ENCODE results near the gene GPD1.
"Not testable (repeated sequence)": the region's sequence is repeated elsewhere in the genome, so short reads cannot be mapped to it uniquely, and the experiment has no call there.

GPD1 gene

DNA sequence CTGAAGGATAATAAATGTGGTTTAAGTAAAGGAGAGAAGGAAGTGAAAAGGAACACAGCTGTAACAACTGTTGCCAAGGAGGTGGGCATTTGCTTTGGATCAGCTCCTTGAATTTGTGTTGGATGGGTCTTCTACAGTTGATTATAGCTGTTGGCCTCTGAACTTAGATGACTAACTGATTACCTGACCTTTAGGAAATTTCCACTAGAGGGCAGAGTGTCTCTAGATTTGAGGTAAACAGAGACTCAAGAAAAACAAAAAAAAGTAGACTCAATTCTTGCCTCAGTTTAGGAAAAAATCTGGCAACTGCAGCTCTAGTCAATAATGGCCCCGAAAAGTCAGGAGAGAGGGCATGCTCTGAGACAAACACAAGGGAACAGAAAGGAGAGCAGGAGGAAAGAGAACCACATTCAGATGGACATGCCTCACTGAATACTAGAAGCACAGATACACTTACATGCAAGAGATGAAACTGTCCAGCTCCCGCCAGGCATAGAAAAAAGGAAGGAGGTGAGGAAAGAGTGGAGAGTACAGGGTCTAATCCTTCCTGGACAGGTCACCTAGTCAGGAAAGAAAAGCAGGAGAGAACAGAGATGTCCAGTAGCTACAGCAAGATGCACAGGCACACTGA lies 28.8 kb downstream of the GPD1 start:
- DNase-seq, result no peak

DNA sequence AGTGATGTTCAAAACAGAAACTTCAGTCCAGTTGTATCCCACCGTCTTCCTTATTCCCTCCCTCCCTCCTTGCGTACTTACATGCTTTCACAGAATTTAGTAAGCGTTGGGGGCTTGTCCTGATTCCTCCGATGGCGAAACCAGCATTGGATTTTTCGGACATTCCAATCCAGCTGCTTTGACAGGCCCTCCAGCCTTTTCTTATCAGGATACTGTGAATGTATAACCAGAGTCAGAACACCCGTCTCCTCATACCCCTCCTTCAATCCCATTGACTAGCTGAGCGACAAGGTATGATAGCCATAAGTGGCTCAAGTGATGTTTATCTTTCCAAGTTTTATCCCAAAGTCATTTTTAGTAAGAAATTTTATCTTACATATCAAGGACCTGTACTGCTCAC lies 39.2 kb downstream of the GPD1 start:
- DNase-seq, result no peak

DNA sequence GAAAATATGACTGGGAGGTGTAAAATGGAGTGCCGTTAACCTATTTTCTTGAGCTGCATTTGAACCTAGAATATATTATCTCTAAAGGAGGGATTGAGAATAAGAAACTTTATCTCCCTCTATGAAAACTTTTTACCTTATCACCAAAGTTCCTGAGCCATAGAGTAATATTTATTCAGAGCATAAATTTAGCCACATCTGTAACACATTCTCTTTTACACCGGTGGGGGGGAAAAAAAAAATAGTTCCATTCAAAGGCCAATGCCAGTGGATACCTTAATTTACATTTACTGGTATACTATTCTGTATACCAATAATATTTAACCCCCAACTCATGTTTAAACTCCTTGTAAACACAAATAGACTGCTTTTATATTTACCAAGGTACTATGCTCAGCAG lies 41.6 kb downstream of the GPD1 start:
- DNase-seq, result no peak

DNA sequence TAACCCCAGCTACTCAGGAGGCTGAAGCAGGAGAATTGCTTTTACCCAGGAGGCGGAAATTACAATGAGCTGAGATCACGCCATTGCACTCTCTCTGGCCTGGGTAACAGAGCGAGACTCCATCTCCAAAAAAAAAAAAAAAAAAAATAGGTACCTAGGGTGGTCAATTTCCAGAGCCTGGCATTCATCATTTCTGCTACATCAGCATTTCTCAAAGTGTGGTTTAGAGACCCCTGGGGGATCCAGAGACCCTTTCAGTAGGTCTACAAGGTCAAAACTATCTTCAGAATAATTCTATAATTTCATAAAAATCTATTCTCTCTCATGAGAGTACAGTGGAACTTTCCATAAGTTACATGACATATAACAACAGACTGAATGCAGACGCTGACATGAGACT lies 43.5 kb downstream of the GPD1 start:
- DNase-seq, result no peak

DNA sequence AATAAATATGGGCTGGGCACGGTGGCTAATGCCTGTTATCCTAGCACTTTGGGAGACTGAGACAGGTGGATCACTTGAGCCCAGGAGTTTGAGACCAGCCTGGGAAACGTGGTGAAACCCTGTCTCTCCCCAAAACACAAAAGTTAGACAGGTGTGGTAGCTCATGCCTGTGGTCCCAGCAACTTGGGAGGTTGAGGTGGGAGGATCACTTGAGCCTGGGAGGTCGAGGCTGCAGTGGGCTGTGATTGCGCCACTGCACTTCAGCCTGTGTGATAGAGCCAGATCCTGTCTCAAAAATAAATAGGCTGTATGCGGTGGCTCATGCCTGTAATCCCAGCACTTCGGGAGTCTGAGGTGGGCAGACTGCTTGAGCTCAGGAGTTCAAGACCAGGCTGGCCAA lies 44.2 kb downstream of the GPD1 start:
- not testable (repeated sequence) for DNase-seq

DNA sequence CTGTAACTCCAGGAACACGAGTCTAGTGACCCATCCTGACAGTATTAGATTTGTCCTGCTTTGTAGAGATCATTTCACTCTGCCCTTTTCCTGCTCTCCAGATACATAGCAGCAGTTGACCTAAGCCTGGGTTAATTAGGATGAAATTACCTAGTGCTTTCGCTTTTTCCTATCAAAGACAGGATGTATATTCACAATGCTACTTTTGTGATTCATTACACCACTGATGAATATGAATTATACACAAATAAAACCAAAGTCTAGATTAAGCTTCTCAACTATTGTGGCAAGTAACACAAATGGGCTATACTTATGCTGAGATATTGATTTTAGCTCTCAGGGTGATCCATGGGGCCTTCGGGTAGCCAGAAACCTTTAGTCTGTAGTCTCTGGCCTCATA lies 45.5 kb downstream of the GPD1 start:
- DNase-seq, result no peak

DNA sequence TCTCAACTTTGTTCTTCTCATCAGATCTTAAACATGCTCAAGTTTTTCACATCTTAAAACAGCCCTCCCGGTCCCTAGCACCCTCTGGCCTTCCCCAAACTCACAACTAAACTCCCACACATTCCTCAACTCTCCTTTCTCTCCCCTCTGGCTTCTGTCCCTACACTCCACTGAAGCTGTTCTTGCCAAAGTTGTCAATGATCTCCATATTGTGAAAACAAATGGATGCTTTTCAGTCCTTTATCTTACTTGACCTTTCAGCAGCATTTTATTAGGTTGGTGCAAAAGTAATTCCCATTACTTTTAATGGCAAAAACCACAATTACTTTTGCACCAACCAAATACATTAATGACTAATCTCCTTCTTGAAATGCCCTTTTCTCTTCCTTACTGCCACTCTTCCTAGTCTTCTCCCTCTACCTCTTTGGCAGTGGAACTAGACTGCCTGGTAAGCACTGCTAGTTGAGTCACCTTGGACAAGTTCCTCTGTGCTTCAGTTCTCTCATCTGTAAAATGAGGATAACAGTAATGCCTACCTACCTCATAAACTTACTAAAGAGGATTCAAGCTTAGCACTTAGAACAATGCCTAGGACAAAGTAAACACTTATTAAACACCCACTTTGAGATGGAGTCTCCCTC lies 47.4 kb downstream of the GPD1 start:
- DNase-seq, result no peak

DNA sequence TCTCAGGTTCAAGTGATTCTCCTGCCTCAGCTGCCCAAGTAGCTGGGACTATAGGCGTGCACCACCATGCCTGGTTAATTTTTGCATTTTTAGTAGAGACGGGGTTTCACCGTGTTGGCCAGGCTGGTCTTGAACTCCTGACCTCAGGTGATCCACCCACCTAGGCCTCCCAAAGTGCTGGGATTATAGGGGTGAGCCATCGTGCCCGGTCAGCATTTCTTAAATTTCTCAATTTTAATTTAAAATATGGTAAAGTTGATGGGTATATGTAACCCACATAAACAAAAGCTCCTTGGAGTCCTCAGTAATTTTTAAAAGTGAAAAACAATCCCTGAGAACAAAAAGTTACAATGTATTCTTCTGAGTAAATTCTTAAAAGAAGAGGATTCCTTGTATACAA lies 51.1 kb downstream of the GPD1 start:
- DNase-seq, result not testable (repeated sequence)

DNA sequence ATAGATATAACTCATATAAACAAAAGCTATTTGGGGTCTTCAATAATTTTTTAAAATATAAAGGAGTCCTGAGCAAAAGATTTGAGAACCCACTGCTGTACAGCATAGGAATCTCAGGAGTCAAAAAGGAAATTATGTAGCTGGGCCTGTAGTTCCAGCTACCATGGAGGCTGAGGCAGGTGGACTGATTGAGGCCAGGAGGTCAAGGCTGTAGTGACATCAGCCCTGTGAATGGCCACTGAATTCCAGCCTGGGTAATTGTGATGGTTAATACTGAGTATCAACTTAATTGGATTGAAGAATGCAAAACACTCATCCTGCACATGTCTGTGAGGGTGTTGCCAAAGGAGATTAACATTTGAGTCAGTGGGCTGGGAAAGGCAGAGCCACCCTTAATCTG lies 52.8 kb downstream of the GPD1 start:
- no peak for DNase-seq

DNA sequence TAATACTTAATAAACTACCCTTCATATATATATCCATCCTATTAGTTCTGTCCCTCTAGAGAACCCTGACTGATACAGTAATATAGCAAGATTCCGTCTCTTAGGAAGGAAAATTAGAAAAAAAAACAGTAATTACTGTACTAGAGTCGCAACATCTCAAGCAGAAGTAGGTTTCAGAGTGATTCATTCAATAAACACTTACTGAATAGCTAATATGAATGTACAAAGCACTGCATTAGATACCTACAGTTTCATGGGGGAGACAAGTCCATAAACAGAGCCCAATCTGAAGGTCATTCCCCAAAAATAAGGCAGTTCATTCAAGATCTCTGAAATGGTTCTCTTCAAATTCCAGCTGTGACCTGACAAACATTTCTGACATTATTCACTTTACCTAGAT lies 53.5 kb downstream of the GPD1 start:
- DNase-seq, result no peak

DNA sequence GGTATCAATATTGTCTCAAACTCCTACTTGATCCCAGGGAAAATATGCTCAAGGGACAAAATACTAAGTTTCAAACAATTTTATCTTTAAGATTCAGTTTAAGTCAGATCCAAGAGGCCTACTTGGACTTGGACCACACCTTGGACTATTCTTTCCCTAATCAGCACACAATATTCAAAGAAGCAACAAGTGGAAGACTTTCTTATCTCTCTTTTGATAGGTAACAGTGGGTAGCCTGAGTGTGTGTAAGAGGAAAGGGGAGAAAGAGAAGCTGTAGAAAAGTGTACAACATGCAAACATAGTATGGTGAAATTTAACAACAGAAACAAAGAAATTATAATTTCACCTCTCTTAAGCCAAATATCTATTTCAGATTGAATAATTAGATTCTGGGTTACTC lies 56.8 kb downstream of the GPD1 start:
- no peak for DNase-seq

All from NCI-H524 treated with DMSO at 0.1 percent for 48 hours (cell line).